ACHN (cell line): Measurements from ENCODE around the gene ANXA4.
A peak's percentile ranks its signal among the peaks of the same experiment; 100 is the strongest.
"Not testable (repeated sequence)": the region's sequence is repeated elsewhere in the genome, so short reads cannot be mapped to it uniquely, and the experiment has no call there.

Source experiments
- DNase-seq: peaks from one replicate; pipeline ENCODE4 v3.0.0-alpha.2; 2015
- in situ Hi-C: cut with HindIII; loops from 2 replicates; pipeline ENCODE4 v1.10.0; 2017; ENCODE audit warnings: low sequenced_read_pairs, low pct_ligation_motif_present, low pct_unique_long_range_greater_than_20kb

Gene ANXA4

GRCh38 chr2:69770193-69770702 lies 28.3 kb downstream of the ANXA4 start:
- DNase-seq: peak; percentile 81
- in situ Hi-C loops: no loop called here

DNA sequence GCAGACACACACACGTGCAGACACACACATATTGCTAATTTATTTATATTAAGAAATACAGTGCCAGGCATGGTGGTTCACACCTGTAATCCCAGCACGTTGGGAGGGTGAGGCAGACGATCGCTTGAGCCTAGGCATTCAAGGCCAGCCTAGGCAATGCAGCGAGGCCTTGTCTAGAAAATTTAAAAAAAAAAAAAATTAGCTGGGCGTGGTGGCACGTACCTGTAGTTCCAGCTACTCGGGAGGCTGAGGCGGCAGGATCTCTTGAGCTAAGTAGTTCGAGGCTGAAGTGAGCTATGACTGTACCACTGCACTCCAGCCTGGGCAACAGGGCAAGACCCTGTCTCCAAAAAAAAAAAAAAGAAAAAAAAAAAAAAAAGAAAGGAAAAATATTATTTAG lies 28.8 kb downstream of the ANXA4 start:
- no peak for DNase-seq
- in situ Hi-C loops: no loop called here

- in situ Hi-C loops: no loop called here
- no peak for DNase-seq
These were observed 29.5 kb downstream of the ANXA4 start for GRCh38 chr2:69771461-69771860.

- in situ Hi-C loops: no loop called here
- peak; percentile 24 for DNase-seq
These were observed 31.3 kb downstream of the ANXA4 start for GRCh38 chr2:69773206-69773605.

DNA sequence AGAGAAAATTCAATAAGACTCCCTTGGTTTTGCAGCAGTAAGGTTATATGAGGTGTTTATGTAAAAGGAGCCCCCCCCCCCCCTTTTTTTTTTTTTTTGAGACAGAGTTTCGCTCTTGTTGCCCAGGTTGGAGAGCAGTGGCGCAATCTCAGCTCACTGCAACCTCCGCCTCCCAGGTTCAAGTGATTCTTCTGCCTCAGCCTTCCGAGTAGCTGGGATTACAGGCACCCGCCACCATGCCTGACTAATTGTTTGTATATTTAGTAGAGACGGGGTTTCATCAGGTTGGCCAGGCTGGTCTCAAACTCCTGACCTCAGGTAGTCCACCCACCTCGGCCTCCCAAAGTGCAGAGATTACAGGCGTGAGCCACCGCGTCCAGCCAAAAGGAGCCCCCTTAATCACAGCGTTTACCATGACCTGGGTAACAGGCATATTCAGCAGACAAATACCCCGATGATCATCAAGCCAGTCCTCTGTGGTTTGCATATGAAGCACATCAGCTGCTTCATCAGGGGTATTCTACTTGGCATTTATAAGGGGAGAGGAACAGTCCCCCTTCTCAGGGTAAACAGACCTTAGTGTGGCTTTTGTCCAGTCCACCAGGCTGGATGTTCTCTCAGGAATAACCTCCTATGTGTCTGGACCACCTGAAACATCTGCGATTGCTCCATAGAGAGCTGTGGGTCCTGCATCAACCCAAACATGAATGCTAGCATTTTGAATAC lies 32.5 kb downstream of the ANXA4 start:
- in situ Hi-C loops, DNase-seq: not testable (repeated sequence)

- in situ Hi-C loops: no loop called here
- DNase-seq: no peak
These were observed 33.3 kb downstream of the ANXA4 start for GRCh38 chr2:69774984-69775982.

GRCh38 chr2:69776886-69777785 lies 35.2 kb downstream of the ANXA4 start:
- in situ Hi-C loops: no loop called here

DNA sequence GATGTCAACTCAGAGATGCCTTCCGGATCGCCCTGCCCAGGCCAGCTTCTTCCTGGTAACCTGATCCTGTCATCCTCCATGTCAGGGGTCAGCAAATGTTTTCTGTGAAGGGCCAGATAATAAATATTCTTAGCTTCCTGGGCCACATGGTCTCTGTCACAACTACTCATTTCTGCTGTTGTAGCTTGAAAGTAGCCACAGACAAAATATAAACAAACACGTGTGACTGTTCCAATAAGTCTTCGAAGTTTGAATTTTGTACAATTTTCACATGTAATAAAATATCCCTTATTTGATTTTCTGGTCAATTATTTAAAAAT lies 35.8 kb downstream of the ANXA4 start:
- in situ Hi-C loops: no loop called here
- DNase-seq: no peak

More at GRCh38 chr2:69776886-69777785, 35.2 kb downstream of the ANXA4 start:
- no peak for DNase-seq

GRCh38 chr2:69779258-69780001 lies 37.5 kb downstream of the ANXA4 start:
- DNase-seq: no peak
- in situ Hi-C loops: no loop called here

GRCh38 chr2:69780921-69781320 lies 39.0 kb downstream of the ANXA4 start:
- in situ Hi-C loops: no loop called here

DNA sequence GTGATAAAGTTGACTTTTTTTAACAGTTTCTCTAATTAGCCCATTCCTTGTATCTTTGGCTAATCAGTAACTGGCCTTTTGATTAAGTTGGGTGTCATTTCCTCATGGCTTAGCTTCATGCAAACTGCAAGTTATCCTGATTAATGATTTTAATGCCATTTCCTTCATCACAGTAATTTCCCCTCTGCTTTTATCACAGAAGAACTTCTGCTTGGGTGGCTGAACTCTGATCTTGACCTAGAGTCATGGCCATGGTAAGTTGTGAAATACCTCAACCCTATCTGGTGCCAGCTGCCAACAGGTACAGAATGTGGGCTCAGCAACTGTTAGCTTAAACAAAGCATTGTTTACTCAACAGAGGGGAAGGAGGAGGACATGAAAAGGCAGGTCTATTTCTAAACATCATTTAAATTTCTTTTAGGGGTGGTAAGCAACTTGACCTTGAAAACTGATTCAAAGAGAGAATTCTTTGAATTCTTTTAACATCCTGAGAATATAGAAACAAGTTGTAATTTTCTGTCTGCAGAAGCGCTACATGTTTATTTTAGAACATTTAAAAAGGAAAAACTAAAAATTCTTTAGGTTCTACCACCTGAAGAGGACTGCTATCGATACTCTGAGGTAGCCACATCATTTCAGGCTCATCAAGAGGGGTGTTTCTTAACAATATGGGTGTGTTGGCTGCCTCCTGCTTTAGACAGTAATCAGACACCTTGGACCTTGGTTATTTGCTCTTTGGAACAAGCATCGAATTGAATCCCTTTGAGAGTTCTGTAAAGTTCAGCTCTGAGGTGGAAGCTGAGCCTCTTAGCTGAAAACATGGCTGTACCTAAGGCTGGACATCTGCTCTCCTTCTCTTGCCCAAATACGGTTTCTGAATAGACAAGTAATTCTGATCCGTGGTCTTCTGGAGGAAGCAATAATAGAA lies 39.7 kb downstream of the ANXA4 start:
- in situ Hi-C loops: no loop called here
- DNase-seq: no peak

More at GRCh38 chr2:69780921-69781320, 39.0 kb downstream of the ANXA4 start:
- no peak for DNase-seq

GRCh38 chr2:69784228-69784627 lies 42.3 kb downstream of the ANXA4 start:
- in situ Hi-C loops: no loop called here
- DNase-seq: no peak

DNA sequence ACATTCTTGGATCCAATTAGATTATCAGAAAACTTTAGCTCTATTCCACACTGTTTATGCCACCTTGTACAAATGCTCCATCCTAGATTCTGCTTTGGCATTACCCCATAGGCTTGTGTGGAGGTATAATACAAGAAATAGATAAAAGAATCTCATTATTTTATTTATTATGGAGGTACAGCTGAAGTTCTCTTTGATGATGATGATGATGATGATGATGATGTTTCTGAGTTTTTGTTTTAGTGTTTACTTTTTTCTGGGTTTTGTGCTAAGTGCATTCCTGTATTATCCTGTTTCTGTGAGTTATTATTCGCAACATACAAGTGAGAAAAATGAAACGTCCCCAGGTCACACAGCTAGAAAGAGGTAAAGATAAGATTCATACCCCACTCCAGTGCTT lies 43.4 kb downstream of the ANXA4 start:
- in situ Hi-C loops: no loop called here
- DNase-seq: no peak

DNA sequence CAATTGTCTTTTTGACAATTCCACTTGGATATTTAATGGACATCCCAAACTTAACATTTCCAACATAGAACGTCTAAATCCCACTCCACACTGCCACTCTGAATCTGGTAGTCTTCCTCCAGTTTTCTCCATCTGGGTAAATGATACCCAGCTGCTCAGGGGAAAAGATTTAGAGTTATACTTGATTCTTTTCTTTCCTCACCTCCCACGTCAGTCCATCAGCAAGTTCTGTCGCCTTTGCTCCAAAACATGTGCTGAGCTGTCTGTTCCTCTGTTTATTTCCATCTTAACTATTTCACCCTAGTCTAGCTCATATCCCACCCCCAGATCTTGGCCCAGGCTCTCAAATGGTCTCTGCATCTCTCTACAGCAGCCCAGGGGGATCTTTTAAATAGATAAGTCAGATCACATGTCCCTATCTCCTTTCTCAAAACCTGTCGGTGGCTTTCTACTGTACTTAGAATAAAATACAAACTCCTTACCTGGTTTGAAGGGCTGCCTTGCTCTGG lies 44.2 kb downstream of the ANXA4 start:
- in situ Hi-C loops: no loop called here
- no peak for DNase-seq

GRCh38 chr2:69789175-69789721 lies 47.3 kb downstream of the ANXA4 start:
- in situ Hi-C loops: no loop called here
- DNase-seq: peak; percentile 33

DNA sequence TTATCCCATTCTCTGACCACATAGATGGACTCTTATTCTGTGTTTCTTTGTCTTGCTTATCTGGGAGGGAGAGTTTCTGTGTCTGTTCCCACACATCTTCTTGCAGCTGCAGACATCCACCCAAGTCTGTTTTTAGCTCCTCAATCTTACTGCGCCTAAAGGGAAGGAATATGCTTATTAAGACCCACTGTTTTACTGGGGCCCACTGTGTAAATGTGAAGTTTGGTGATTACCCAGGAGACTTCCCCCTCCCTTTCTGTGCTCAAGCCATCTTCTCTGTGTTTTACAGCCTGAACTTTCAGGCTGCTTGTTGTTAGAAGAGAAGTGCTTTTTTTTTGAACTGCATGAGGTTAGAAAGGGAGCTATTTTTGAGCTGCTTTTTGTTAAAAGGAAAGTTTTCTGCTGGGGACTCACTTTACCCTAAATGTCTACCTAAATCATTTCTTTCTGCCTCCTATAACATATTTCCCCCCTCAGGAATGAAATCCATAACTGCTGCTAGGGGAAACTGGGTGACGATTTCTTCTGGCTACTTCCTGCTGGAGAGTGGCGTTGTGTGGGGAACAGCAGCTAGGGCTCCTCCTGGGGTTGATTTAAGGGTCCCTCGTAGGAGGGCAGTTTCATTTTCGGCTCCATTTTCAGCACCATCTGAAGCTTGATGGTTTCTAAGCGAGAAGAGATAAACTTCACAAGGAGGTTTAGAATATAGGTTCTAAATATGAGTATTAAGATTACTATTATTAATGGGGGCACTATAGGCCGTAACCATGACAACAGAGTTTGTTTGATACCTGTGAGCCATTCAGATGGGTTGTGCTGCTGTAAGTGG lies 48.1 kb downstream of the ANXA4 start:
- no peak for DNase-seq
- in situ Hi-C loops: no loop called here
